Lower lobe of right lung (tissue), 2 donors: ENCODE measurements around the gene MOBP. TPM values are rescaled to one million over a fixed set of nuclear protein-coding genes. Genes with fewer than 3 reads are reported as not detected.

ENCODE experiments used
- ATAC-seq, 2 donors: fragments of 200-7000 bp; cut with Tn5 transposase; one replicate each; pipeline ENCODE4 v1.9.1; 2020 to 2022; ENCODE audit warnings: mild to moderate bottlenecking in 2 of 2, moderate library complexity in 2 of 2
- DNase-seq: peaks from one replicate; pipeline ENCODE4 v3.0.0-alpha.2; 2020
- H3K27ac ChIP-seq: fragments of 200-600 bp; one replicate; pipeline ENCODE4 v1.8.0; 2022
- H3K27me3 ChIP-seq: fragments of 200-600 bp; one replicate; pipeline ENCODE4 v1.8.0; 2022; ENCODE audit warnings: low read depth
- H3K36me3 ChIP-seq: fragments of 200-600 bp; one replicate; pipeline ENCODE4 v1.8.0; 2022; ENCODE audit warnings: mild to moderate bottlenecking
- H3K4me1 ChIP-seq: fragments of 200-600 bp; one replicate; pipeline ENCODE4 v1.8.0; 2022
- H3K4me3 ChIP-seq: fragments of 200-600 bp; one replicate; pipeline ENCODE4 v1.8.0; 2022; ENCODE audit warnings: mild to moderate bottlenecking
- H3K9me3 ChIP-seq: fragments of 200-600 bp; one replicate; pipeline ENCODE4 v1.8.0; 2022
- intact Hi-C: fragments of 100-400 bp; cut with DNase I; formaldehyde crosslinking; loops from one replicate; pipeline ENCODE4 v1.11.0; 2022
- total RNA-seq: library from RNA; stranded (reverse); fragmentation: NEBNext Ultra II Directional; extraction: Animal tissue kit (Norgen Biotek cat#: 25700); gene quantifications from one replicate; pipeline ENCODE4 v1.2.1, GENCODE V29; 2021
- TF ChIP-seq, protein P1 (sequence below): fragments of 200-600 bp; IDR thresholded peaks from one replicate; pipeline ENCODE4 v1.8.0; 2022; ENCODE audit warnings: antibody characterized with exemption, mild to moderate bottlenecking
- donor health status: DM: no; HTN: yes; CAD: no; lungs with severe emphysema.

Gene MOBP
- total RNA-seq, 1 donor from 2014 or later = 0.18 TPM

DNA sequence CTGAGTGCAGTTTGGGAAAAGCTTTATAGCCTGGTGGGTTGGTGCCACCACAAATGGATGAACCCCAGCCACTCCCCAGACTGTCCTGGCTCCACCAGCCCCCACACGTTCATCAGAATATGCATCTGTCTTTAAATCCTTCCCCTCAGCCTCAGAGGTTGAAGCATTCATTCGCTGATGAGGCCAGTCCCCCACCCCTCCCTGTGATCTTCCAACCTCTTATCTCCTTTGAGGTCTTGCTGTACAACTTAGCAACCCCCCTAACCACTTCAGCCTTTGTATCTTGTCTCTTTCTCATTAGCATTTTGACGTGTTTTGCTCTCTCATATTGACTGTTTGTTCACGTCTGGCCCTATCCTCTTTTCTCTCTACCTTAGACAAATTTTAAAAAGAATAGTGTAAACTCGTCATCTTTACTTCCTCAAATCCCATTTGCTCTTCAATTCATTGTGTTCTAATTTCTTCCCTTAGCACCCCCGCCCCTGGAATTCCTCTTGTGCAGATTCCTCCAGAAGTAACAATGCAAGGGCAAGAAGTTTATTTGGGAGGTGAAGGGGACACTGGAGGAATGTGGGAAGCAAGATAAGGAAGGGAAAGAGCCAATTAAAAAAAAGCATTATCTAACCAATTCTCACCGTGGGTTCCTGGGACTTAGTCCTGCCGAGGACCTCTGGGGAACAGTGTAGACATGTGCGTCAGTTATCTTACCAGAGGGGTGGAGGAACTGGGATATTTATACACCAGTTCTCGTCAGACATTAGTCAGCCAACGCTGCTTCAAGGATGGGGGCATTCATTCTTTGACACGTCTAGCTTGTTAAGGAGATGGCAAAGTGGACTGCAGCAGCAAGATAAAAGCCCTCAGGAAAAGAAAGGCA lies 38.6 kb downstream of the MOBP start:
- no peak overlapping the region for H3K27ac ChIP-seq
- no peak for DNase-seq
- H3K4me3 ChIP-seq = no peak overlapping the region
- no peak for ATAC-seq
- TF ChIP-seq, protein P1, sequence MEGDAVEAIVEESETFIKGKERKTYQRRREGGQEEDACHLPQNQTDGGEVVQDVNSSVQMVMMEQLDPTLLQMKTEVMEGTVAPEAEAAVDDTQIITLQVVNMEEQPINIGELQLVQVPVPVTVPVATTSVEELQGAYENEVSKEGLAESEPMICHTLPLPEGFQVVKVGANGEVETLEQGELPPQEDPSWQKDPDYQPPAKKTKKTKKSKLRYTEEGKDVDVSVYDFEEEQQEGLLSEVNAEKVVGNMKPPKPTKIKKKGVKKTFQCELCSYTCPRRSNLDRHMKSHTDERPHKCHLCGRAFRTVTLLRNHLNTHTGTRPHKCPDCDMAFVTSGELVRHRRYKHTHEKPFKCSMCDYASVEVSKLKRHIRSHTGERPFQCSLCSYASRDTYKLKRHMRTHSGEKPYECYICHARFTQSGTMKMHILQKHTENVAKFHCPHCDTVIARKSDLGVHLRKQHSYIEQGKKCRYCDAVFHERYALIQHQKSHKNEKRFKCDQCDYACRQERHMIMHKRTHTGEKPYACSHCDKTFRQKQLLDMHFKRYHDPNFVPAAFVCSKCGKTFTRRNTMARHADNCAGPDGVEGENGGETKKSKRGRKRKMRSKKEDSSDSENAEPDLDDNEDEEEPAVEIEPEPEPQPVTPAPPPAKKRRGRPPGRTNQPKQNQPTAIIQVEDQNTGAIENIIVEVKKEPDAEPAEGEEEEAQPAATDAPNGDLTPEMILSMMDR = no peak
- no peaks in the 10 kb centered on the region for H3K9me3 ChIP-seq
- H3K36me3 ChIP-seq = no peaks in the 10 kb centered on the region
- intact Hi-C loops = no loop called here
- H3K4me1 ChIP-seq = peaks cover 8% of the 10 kb centered on the region
- peaks cover 22% of the 10 kb centered on the region for H3K27me3 ChIP-seq

DNA sequence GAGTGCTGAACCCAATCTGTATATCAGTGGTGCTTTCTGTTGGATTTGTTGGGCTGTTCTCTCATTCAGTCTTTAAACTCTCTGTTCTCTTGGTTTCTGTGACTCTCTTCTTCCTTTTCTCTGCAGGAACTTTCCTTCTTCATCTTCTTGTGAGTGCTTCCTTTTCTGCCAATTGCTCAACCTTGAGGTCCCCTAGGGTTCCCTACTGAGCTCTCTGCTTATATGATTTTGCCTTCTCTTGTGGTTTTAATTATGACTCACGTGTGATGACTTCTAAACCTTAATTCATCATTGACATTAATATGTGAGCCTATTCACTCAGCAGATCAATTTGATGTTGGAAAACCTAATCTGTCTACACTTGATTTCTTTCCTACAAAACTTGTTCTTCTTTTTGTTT lies 39.4 kb downstream of the MOBP start:
- Histone ChIP-seq H3K27ac (no peak overlapping the region), H3K36me3 (no peaks in the 10 kb centered on the region), H3K9me3 (no peaks in the 10 kb centered on the region), H3K4me3 (no peak overlapping the region), H3K27me3 (peaks cover 19% of the 10 kb centered on the region), H3K4me1 (peaks cover 7% of the 10 kb centered on the region)
- TF ChIP-seq, protein P1 = no peak
- ATAC-seq (no peak), DNase-seq (no peak)
- intact Hi-C loops = no loop called here

DNA sequence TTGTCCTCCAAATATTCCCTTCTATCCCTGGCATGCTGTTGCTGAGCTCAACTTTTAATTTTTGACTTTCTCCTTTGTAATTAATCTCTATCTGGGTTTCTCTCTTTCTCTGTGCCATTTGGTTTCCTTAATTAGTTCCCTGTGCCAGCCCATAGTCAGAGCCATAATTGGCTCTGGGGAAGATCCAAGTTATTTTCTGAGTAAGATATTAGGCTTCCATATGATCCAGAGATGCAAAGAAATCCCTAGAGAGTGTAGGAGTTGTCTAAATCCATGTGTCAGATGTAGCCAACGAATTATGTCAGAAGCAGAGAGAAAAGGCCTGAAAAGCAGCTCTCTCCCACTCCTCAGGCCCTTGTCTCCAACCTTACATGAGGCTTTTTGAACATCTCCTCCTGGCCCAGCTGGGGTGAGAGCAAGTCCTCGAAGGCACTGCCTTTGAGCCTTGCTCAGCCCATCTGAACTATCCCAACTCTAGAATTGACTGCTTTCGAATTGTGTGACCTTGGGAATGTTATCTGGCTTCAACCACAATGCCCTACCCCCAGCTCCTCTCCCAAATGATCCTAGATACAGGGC lies 46.4 kb downstream of the MOBP start:
- H3K9me3 ChIP-seq = no peaks in the 10 kb centered on the region
- peaks cover 4% of the 10 kb centered on the region for H3K27me3 ChIP-seq
- H3K36me3 ChIP-seq = no peaks in the 10 kb centered on the region
- TF ChIP-seq, protein P1 = no peak
- no peaks in the 10 kb centered on the region for H3K4me1 ChIP-seq
- H3K4me3 ChIP-seq = no peak overlapping the region
- intact Hi-C loops = no loop called here
- H3K27ac ChIP-seq = no peak overlapping the region
- no peak for ATAC-seq
- DNase-seq = no peak

DNA sequence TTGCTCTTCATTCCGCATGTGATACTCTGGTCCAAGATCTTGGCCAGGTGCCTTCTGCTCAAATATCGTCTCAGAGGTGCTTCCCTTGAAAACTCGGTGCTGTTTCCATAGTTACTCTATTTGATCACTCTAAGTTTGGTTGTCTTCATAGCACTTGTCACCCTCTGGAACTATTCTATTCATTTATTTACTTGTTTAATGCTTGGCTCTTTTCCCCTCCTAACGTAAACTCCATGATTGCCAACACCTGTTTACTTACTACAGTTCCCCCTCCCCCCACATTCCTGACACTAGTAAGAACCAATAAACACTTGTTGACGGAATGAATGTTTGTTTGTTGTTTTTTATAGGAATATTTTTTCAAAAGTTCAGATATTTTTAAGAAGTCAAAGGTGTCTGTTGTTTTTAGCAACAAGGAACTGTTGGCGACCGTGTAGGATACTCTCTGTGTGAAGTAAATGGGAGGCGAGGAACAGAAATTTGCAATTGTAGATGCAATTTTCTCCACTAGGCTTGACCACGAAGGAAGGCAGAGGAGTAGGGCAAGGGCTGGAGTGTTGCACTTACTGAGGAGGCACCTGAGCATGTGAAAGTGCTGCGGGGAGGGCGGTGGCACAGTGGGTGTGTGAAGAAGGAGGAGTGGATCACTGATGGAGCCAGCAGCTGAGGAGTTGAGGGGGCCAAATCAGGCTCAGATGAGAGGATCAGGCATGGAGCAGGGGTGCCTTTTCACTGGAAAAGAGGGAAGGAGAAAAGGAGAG lies 48.4 kb downstream of the MOBP start:
- Histone ChIP-seq H3K27me3 (peaks cover 4% of the 10 kb centered on the region), H3K4me1 (no peaks in the 10 kb centered on the region), H3K9me3 (no peaks in the 10 kb centered on the region), H3K36me3 (no peaks in the 10 kb centered on the region), H3K4me3 (no peak overlapping the region), H3K27ac (no peak overlapping the region)
- TF ChIP-seq, protein P1 = no peak
- DNase-seq = no peak
- no peak for ATAC-seq
- intact Hi-C loops = no loop called here

DNA sequence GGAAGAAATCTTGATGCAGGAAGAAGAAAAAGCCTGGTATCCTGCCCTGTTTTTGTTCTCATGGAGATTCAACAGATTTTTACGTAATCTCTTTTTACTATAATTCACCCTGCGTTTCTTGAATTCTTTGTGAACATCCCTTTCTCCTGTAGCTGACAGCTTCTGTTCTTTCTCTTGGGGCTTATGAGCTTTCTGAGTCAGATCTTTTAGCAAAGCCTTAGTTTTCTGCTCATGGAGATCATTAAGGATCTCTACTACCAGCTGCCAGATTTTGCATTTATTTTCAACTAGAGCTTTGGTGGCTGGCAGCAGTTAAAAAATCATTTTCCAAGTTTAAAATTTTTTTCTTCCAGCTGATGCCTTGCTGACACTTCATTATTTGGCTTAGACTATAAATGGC lies 51.6 kb downstream of the MOBP start:
- intact Hi-C loops = no loop called here
- TF ChIP-seq, protein P1 = no peak
- ATAC-seq = no peak
- no peak for DNase-seq
- H3K4me1 ChIP-seq = no peaks in the 10 kb centered on the region
- no peaks in the 10 kb centered on the region for H3K27me3 ChIP-seq
- no peaks in the 10 kb centered on the region for H3K36me3 ChIP-seq
- H3K4me3 ChIP-seq = no peak overlapping the region
- no peak overlapping the region for H3K27ac ChIP-seq
- peaks cover 3% of the 10 kb centered on the region for H3K9me3 ChIP-seq
